Measurements from ENCODE around the gene TTN.

Gene TTN

DNA sequence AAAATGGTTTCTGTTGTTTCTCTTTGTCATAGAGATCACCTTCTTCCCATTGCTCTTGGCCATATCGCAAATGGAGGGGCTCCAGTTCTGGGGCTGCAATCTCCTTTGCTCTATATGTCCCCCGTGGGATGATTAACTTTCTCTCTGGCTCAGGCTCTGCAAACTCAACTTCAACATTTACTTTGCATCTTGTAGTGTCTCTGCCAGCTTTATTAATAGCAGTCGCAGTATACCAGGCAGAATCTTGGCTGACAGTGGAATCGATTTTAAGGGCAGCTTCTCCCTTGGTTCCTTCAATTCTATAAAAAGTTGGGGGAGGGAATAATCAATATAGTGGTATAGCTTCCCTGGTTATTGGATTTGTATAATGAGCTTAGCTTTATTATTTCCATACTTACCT lies 30.5 kb downstream of the TTN start:
- 100% methylated on average over 1 of the region's 4 CpGs for WGBS (ENCODE audit: insufficient coverage)
- Histone ChIP-seq H3K9me3 (ENCODE audit: control extremely low read depth in 1 of 5, control insufficient read depth in 4 of 5, insufficient read depth in 2 of 5, low read depth in 1 of 5, low read length in 4 of 5) (peaks cover 0 to 2% (median 1%) of the 10 kb centered on the region in 5 experiments), H3K27me3 (replicated peaks in 2 of 5; ENCODE audit: control insufficient read depth in 4 of 5, insufficient read depth in 5 of 5, low read length in 4 of 5) (no peaks in the 10 kb centered on the region), H3K36me3 (ENCODE audit: control insufficient read depth in 4 of 4, insufficient read depth in 4 of 4, low read length in 3 of 4) (peaks cover 0 to 3% (median 0%) of the 10 kb centered on the region in 4 experiments), H3K27ac (ENCODE audit: insufficient read depth in 1 of 2, low read depth in 1 of 2, low read length in 2 of 2, poor library complexity in 1 of 2, severe bottlenecking in 2 of 2) (no peak overlapping the region), H3K4me1 (ENCODE audit: control extremely low read depth in 1 of 4, control insufficient read depth in 4 of 4, insufficient read depth in 4 of 4, low read length in 3 of 4) (no peaks in the 10 kb centered on the region), H3K4me3 (ENCODE audit: control insufficient read depth in 1 of 7, extremely low read depth in 1 of 7, insufficient read depth in 4 of 7, low read depth in 2 of 7, low read length in 6 of 7) (no peak overlapping the region)
- DNase-seq: no peak
- ChIA-PET POLR2A (no interaction called here), CTCF (no interaction called here)

DNA sequence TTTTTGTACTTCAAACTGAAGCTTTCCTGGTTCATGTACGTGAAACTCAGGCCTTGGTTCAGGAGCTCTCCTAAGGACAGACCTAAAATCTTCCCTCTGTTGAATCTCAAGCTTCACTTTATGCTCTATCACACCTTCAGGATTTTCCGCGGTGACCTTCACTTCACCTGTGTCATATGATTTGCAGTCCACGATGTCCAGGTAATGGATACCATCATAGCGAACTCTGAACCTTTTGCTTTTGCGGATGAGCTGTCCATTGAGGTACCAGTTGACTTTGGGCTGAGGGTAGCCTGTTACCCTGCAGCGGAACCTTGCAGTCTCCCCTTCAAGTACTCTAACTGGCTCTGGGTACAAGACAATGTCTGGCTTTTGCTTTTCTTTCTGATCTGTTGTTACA lies 31.2 kb downstream of the TTN start:
- peaks cover 0 to 3% (median 0%) of the 10 kb centered on the region in 4 experiments for H3K36me3 ChIP-seq (ENCODE audit: control insufficient read depth in 4 of 4, insufficient read depth in 4 of 4, low read length in 3 of 4)
- ChIA-PET POLR2A (no interaction called here), CTCF (interaction anchor here (0.7 kb wide), 1 partner anchor 13 kb away, joined by 3 read pairs; no protein-coding TSS in a partner anchor)
- DNase-seq: no peak
- peaks cover 0 to 2% (median 1%) of the 10 kb centered on the region in 5 experiments for H3K9me3 ChIP-seq (ENCODE audit: control extremely low read depth in 1 of 5, control insufficient read depth in 4 of 5, insufficient read depth in 2 of 5, low read depth in 1 of 5, low read length in 4 of 5)
- H3K27me3 ChIP-seq (replicated peaks in 2 of 5; ENCODE audit: control insufficient read depth in 4 of 5, insufficient read depth in 5 of 5, low read length in 4 of 5): no peaks in the 10 kb centered on the region
- H3K4me3 ChIP-seq (ENCODE audit: control insufficient read depth in 1 of 7, extremely low read depth in 1 of 7, insufficient read depth in 4 of 7, low read depth in 2 of 7, low read length in 6 of 7): no peak overlapping the region
- 97% methylated on average over 7 of the region's 7 CpGs for WGBS (ENCODE audit: insufficient coverage)
- H3K27ac ChIP-seq (ENCODE audit: insufficient read depth in 1 of 2, low read depth in 1 of 2, low read length in 2 of 2, poor library complexity in 1 of 2, severe bottlenecking in 2 of 2): no peak overlapping the region
- H3K4me1 ChIP-seq (ENCODE audit: control extremely low read depth in 1 of 4, control insufficient read depth in 4 of 4, insufficient read depth in 4 of 4, low read length in 3 of 4): no peaks in the 10 kb centered on the region

DNA sequence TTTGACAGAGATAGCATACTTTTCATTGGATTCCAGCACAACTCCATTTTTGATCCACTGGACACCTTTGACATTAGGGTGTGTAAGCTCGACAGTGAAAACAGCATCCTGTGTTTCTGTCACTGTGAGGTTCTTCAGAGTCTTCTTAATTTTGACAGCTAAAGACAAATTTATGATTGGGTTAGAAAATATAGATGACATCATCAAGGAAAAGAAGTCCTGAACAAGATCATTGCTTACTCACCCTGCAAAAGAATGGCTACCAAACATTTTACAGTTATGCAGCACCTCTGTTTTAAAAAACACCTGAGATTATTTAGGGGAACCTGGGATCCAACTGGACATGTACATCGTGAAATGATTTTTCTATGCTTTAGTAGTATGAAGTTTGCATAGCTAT lies 36.7 kb downstream of the TTN start:
- Histone ChIP-seq H3K27ac (ENCODE audit: insufficient read depth in 1 of 2, low read depth in 1 of 2, low read length in 2 of 2, poor library complexity in 1 of 2, severe bottlenecking in 2 of 2) (no peak overlapping the region), H3K4me3 (ENCODE audit: control insufficient read depth in 1 of 7, extremely low read depth in 1 of 7, insufficient read depth in 4 of 7, low read depth in 2 of 7, low read length in 6 of 7) (no peak overlapping the region), H3K27me3 (replicated peaks in 2 of 5; ENCODE audit: control insufficient read depth in 4 of 5, insufficient read depth in 5 of 5, low read length in 4 of 5) (peaks cover 0 to 2% (median 0%) of the 10 kb centered on the region in 5 experiments), H3K9me3 (ENCODE audit: control extremely low read depth in 1 of 5, control insufficient read depth in 4 of 5, insufficient read depth in 2 of 5, low read depth in 1 of 5, low read length in 4 of 5) (peaks cover 0 to 2% (median 0%) of the 10 kb centered on the region in 5 experiments), H3K36me3 (ENCODE audit: control insufficient read depth in 4 of 4, insufficient read depth in 4 of 4, low read length in 3 of 4) (peaks cover 0 to 5% (median 0%) of the 10 kb centered on the region in 4 experiments), H3K4me1 (ENCODE audit: control extremely low read depth in 1 of 4, control insufficient read depth in 4 of 4, insufficient read depth in 4 of 4, low read length in 3 of 4) (no peaks in the 10 kb centered on the region)
- ChIA-PET CTCF (interaction anchor here (1.2 kb wide), 1 partner anchor 9 kb away, joined by 5 read pairs; no protein-coding TSS in a partner anchor), POLR2A (no interaction called here)
- 100% methylated on average over 1 of the region's 2 CpGs for WGBS (ENCODE audit: insufficient coverage)
- no peak for DNase-seq

DNA sequence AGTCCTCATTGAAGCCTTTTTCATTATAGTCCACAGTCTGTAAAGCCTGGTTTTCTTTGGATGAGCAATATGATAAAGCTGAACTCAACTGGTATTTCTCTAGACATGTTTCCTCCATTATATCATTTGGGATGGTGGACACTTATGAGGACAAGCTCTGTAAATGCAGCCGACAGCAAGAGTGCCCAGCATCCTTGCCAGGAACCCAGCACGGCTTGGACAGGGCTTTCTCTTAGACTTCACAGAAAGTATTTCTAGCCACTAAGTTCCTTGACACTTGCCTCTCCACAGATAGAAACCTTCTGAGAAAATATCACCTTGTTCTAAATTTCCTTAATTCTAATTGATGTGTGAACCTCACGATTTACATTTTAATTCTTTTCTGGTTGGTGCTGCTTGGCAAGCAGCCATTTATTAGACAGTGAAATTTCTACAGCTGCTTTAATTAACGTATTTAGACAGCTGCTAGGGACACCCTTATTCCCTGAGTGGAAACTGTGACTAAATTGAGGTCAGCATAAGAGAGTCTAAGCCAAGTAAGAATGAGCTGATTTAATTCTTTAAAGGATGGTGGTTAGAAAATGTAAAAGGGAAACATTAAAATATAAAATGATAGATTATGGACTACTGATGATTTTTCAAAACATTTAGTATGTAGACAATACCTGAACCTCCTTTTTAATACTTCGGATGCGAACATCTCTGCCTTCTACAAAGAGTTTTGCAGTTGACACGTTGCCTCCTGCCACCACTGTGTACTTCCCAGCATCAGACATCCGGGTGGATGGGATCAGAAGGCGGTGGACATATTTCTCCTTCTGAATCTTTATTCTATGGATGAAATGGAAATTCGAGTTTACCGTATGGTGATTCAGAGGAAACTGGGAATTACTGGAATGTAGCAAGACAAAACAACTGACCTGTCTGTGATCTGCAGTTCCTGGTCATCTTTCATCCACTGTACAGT lies 39.8 kb downstream of the TTN start:
- DNase-seq: no peak
- no peak overlapping the region for H3K27ac ChIP-seq (ENCODE audit: insufficient read depth in 1 of 2, low read depth in 1 of 2, low read length in 2 of 2, poor library complexity in 1 of 2, severe bottlenecking in 2 of 2)
- H3K4me1 ChIP-seq (ENCODE audit: control extremely low read depth in 1 of 4, control insufficient read depth in 4 of 4, insufficient read depth in 4 of 4, low read length in 3 of 4): no peaks in the 10 kb centered on the region
- peaks cover 0 to 2% (median 0%) of the 10 kb centered on the region in 5 experiments for H3K27me3 ChIP-seq (replicated peaks in 2 of 5; ENCODE audit: control insufficient read depth in 4 of 5, insufficient read depth in 5 of 5, low read length in 4 of 5)
- 94% methylated on average over 8 of the region's 11 CpGs for WGBS (ENCODE audit: insufficient coverage)
- POLR2A ChIA-PET: no interaction called here
- H3K4me3 ChIP-seq (ENCODE audit: control insufficient read depth in 1 of 7, extremely low read depth in 1 of 7, insufficient read depth in 4 of 7, low read depth in 2 of 7, low read length in 6 of 7): no peak overlapping the region
- H3K9me3 ChIP-seq (ENCODE audit: control extremely low read depth in 1 of 5, control insufficient read depth in 4 of 5, insufficient read depth in 2 of 5, low read depth in 1 of 5, low read length in 4 of 5): no peaks in the 10 kb centered on the region
- peaks cover 0 to 4% (median 0%) of the 10 kb centered on the region in 4 experiments for H3K36me3 ChIP-seq (ENCODE audit: control insufficient read depth in 4 of 4, insufficient read depth in 4 of 4, low read length in 3 of 4)
- CTCF ChIA-PET: no interaction called here

DNA sequence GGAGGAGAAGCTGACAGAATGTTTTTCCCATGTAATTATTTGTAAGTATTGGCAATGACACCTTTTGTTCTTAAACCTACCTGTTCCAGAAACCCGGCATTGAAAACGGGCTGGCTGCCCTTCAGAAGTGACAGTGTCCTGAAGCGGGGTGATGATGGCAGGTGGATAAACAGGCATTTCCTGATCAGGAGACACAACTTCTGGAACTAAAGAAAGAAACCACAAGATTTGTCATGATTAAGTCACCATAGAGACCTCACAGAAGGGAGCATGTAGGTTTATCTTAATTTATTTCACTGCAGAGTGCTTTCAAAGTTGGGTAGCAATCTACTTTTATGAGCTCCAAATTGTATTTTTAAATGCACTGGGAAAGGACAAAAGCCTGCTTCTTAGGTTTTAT lies 43.1 kb downstream of the TTN start:
- POLR2A ChIA-PET: no interaction called here
- WGBS (ENCODE audit: insufficient coverage): 43% methylated on average over 3 of the region's 3 CpGs

DNA sequence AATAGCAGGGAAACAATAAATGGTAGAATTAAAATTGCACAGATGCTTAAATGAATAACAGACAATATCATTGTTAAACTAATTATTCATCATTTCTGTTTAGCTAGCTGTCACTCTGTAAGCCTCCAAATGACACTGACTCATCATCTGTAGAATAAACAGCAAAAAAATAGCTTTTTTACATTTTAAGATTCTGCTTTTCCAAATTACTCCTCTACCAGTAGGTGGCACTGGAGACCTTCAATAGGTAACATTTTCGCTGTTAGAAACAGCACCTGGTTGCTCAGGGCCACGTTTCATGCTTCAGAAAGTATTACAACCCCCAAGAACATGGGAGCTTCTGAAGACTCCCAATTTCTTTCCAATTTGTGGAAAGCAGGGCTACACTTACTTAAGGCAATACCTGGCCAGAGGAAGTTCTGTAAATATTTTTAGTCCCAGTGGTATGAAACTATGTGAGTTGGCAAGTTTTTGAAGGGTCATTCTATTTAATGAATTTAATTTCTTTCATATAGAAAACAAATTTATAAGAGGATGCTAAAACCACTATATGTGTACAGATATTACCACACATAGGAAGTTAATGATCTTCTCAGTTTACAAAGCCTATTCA lies 45.4 kb downstream of the TTN start:
- ChIA-PET POLR2A (no interaction called here), CTCF (interaction anchor here (0.6 to 1.5 kb wide), 4 partner anchors 9 to 1154 kb away, joined by 3 to 5 read pairs (median 3); no protein-coding TSS in a partner anchor)
- WGBS (ENCODE audit: insufficient coverage): 0% methylated on average over 2 of the region's 2 CpGs
- Histone ChIP-seq H3K36me3 (ENCODE audit: control insufficient read depth in 4 of 4, insufficient read depth in 4 of 4, low read length in 3 of 4) (peaks cover 0 to 3% (median 0%) of the 10 kb centered on the region in 4 experiments), H3K4me3 (ENCODE audit: control insufficient read depth in 1 of 7, extremely low read depth in 1 of 7, insufficient read depth in 4 of 7, low read depth in 2 of 7, low read length in 6 of 7) (no peak overlapping the region), H3K9me3 (ENCODE audit: control extremely low read depth in 1 of 5, control insufficient read depth in 4 of 5, insufficient read depth in 2 of 5, low read depth in 1 of 5, low read length in 4 of 5) (no peaks in the 10 kb centered on the region), H3K4me1 (ENCODE audit: control extremely low read depth in 1 of 4, control insufficient read depth in 4 of 4, insufficient read depth in 4 of 4, low read length in 3 of 4) (no peaks in the 10 kb centered on the region), H3K27ac (ENCODE audit: insufficient read depth in 1 of 2, low read depth in 1 of 2, low read length in 2 of 2, poor library complexity in 1 of 2, severe bottlenecking in 2 of 2) (no peak overlapping the region), H3K27me3 (replicated peaks in 2 of 5; ENCODE audit: control insufficient read depth in 4 of 5, insufficient read depth in 5 of 5, low read length in 4 of 5) (no peaks in the 10 kb centered on the region)
- DNase-seq: peak; percentile 39 to 68 (median 66)

More for the DNA sequence above, 43.1 kb downstream of the TTN start:
- Histone ChIP-seq H3K27ac (ENCODE audit: insufficient read depth in 1 of 2, low read depth in 1 of 2, low read length in 2 of 2, poor library complexity in 1 of 2, severe bottlenecking in 2 of 2) (no peak overlapping the region), H3K27me3 (replicated peaks in 2 of 5; ENCODE audit: control insufficient read depth in 4 of 5, insufficient read depth in 5 of 5, low read length in 4 of 5) (peaks cover 0 to 2% (median 0%) of the 10 kb centered on the region in 5 experiments), H3K36me3 (ENCODE audit: control insufficient read depth in 4 of 4, insufficient read depth in 4 of 4, low read length in 3 of 4) (peaks cover 0 to 3% (median 0%) of the 10 kb centered on the region in 4 experiments), H3K4me3 (ENCODE audit: control insufficient read depth in 1 of 7, extremely low read depth in 1 of 7, insufficient read depth in 4 of 7, low read depth in 2 of 7, low read length in 6 of 7) (no peak overlapping the region), H3K4me1 (ENCODE audit: control extremely low read depth in 1 of 4, control insufficient read depth in 4 of 4, insufficient read depth in 4 of 4, low read length in 3 of 4) (no peaks in the 10 kb centered on the region), H3K9me3 (ENCODE audit: control extremely low read depth in 1 of 5, control insufficient read depth in 4 of 5, insufficient read depth in 2 of 5, low read depth in 1 of 5, low read length in 4 of 5) (no peaks in the 10 kb centered on the region)
- peak in 2 of 3 donors; percentile 3 to 9 for DNase-seq
- CTCF ChIA-PET: interaction anchor here (1.4 to 1.6 kb wide), 2 partner anchors 11 to 366 kb away, joined by 3 to 9 read pairs; no protein-coding TSS in a partner anchor

DNA sequence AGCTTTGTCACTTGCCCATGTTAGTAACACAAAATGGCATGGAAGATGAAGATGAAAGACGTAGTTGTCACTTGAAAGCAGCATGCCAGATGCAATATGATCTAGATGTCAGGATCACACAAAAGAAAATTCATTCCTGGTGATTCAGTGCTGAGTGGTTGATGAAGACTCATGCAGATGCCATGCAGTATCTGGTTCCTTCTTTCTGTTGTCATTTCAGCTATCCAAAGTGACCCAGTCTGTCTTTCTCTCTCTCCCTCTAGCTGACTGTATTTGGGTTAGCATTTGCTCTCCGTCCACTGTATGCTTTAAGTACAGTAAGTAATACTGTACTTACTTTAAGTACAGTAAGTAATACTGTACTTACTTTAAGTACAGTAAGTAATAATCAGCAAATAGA lies 50.4 kb downstream of the TTN start:
- Histone ChIP-seq H3K4me3 (ENCODE audit: control insufficient read depth in 1 of 7, extremely low read depth in 1 of 7, insufficient read depth in 4 of 7, low read depth in 2 of 7, low read length in 6 of 7) (no peak overlapping the region), H3K27ac (ENCODE audit: insufficient read depth in 1 of 2, low read depth in 1 of 2, low read length in 2 of 2, poor library complexity in 1 of 2, severe bottlenecking in 2 of 2) (no peak overlapping the region), H3K4me1 (ENCODE audit: control extremely low read depth in 1 of 4, control insufficient read depth in 4 of 4, insufficient read depth in 4 of 4, low read length in 3 of 4) (no peaks in the 10 kb centered on the region), H3K27me3 (replicated peaks in 2 of 5; ENCODE audit: control insufficient read depth in 4 of 5, insufficient read depth in 5 of 5, low read length in 4 of 5) (no peaks in the 10 kb centered on the region), H3K36me3 (ENCODE audit: control insufficient read depth in 4 of 4, insufficient read depth in 4 of 4, low read length in 3 of 4) (no peaks in the 10 kb centered on the region), H3K9me3 (ENCODE audit: control extremely low read depth in 1 of 5, control insufficient read depth in 4 of 5, insufficient read depth in 2 of 5, low read depth in 1 of 5, low read length in 4 of 5) (no peaks in the 10 kb centered on the region)
- CTCF ChIA-PET: no interaction called here
- WGBS (ENCODE audit: insufficient coverage): 100% methylated on average over 1 of the region's 2 CpGs
- POLR2A ChIA-PET: no interaction called here
- no peak for DNase-seq
